ENCODE data around the gene RASA2.
"Not testable (repeated sequence)": the region's sequence is repeated elsewhere in the genome, so short reads cannot be mapped to it uniquely, and the experiment has no call there.

RASA2 gene

DNA sequence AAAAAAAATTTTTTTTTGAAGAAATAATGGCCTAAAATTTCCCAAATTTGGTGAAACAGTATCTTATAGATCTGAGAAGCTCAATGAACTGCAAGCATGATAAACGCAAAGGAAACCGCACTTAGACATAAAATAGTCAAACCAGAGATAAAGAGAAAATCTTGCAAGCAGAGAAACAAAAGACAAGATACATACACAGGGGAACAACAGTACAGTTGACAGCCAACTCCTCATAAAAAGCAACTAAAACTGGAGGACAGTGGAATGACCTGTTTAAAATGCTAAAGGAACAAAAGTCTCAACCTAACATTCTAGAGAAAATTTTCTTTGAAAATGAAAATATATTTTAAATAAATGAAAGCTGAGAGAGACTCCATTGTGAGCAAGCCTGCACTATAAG lies 107.5 kb downstream of the RASA2 start:
- no peak for DNase-seq

DNA sequence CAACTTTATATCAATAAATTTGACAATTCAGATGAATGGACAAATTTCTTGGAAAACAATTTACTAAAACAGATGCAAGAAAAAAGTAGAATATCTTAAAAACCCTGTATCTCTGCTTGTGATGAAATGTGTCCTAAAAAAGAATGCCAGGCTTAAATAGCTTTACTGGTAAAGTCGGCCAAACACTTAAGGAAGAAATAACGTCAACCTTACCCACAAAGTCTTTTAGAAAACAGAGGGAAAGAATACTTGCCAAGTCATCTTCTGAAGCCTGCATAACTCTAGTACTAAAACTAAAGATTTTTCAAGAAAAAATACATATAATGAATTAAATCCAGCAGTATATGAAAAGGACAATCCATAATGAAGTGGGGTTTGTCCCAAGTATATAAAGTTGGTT lies 111.1 kb downstream of the RASA2 start:
- no peak for DNase-seq

- DNase-seq, result no peak
Measured at GRCh38 chr3:141600331-141600730, 113.5 kb downstream of the RASA2 start.

DNA sequence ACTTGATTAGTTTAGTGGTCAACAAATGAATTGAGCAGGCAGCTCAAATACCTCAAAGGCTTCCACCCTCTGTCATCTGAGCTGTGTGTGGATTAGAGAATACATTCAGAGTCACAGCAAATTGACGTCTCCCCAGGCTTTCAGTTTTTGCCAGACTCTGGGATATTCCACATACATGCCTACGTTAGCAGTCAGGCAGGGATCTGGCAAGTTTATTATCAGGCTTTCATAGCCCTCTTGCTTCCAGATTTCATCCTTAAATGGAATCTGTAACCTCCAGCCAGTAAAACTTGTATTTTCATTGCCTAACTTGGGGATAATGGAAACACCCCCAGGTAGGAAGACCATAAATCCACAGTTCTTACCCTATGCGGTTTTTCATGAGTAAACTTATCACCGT lies 115.9 kb downstream of the RASA2 start:
- no peak for DNase-seq

- DNase-seq, result no peak
Measured at GRCh38 chr3:141603473-141604035, 116.7 kb downstream of the RASA2 start.

DNA sequence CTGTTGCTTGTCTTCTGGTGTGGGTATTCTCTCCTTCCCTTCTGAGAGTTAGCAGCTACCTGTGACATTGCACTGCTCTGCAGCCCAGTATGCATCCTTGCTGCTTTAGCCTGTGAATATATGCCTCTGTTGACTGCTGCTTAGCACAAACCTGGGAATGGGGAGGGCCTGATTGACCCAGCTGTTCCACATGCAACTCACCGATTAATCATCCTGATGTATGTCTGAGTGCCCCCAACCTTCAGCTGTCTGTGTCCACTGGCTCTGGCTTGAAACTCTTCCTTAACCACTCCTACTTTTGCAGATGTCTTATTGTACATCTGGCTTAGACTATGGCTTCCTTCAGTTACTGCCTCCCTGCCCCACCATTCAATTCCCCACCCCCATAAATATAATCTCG lies 119.1 kb downstream of the RASA2 start:
- no peak for DNase-seq

DNA sequence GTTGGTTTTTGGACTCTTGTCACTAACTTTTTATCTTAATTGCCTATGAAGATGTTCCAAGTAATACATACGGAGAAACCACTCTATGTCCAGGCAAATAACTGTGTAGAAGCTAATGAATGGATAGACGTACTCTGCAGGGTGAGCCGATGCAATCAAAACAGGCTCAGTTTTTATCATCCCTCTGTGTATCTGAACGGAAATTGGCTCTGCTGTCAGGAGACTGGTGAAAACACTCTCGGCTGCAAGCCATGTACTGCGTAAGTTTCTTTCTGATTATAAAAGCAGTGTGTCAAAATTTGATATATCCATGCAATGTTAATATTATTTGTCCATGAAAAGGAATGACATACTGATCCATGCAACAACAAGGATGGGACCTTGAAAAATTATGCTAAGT lies 121.6 kb downstream of the RASA2 start:
- no peak for DNase-seq

GRCh38 chr3:141610939-141611338 lies 124.1 kb downstream of the RASA2 start:
- peak in 1 of 3 experiments; percentile 21 for DNase-seq

DNA sequence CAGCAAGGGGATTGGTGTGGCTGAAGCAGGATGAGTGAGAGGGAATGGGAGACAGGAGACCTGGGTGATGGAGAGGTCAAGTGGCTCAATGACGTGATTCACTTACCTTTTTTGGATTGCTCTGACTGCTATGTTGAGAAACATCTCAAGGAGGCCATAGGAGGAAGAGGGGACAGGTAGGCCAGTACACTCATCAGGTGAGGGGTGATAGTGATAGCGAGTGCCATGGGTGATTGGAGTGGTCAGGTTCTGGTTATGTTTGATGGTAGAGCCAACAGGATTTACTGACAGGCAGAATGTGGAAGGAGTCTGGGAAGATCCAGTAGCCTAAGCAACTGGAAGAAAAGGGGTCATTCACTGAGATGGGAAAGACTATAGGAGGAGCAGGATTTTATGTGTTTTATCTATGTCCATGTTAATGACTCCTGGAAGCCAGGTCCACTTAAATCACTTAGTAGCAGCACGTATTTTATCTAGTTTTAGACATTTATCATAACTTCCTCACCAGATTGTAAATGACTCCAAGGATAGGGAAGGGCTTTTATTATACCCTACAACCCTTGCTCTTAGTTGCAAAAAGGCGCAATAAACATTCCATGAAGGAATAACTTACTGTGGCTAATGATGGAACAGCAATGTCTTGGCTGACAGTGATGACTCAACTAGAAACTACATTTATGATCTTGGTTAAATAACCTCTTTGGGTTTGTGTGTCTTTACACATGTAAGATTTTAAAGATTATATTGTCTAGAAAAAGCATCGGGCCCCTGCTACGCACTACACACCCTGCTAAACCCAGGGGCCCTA lies 131.5 kb downstream of the RASA2 start:
- no peak for DNase-seq

DNA sequence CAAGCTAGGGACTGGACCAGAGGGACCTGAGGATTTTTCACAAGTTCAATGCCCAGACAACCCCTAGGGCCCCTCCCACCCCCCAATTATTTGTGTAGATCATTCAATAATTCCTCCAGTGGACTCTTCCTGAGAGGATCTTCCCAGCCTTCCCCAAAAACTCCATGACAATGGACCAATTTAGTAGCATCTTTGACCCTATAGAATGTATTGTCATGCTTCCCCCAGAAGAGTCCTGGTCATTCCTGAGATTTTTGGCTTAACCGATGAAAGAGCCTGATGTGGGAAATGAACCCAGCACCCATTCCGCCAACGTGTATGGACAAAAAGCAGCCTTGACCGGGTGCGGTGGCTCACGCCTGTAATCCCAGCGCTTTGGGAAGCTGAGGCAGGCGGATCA lies 132.1 kb downstream of the RASA2 start:
- no peak for DNase-seq

- no peak for DNase-seq
Measured at GRCh38 chr3:141619450-141619849, 132.6 kb downstream of the RASA2 start.

GRCh38 chr3:141623691-141624090 lies 136.9 kb downstream of the RASA2 start:
- DNase-seq, result no peak

- DNase-seq, result no peak
Measured at GRCh38 chr3:141625506-141625905, 138.7 kb downstream of the RASA2 start.

DNA sequence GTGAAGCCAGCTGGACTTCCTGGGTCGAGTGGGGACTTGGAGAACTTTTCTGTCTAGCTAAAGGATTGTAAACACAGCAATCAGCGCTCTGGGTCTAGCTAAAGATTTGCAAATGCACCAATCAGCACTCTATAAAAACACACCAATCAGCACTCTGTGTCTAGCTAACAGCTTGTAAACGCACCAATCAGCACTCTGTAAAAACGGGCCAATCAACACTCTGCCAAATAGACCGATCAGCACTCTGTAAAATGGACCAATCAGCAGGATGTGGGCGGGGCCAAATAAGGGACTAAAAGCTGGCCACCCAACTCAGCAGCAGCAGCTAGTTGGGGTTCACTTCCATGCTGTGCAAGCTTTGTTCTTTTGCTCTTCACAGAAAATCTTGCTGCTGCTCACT lies 141.5 kb downstream of the RASA2 start:
- not testable (repeated sequence) for DNase-seq

DNA sequence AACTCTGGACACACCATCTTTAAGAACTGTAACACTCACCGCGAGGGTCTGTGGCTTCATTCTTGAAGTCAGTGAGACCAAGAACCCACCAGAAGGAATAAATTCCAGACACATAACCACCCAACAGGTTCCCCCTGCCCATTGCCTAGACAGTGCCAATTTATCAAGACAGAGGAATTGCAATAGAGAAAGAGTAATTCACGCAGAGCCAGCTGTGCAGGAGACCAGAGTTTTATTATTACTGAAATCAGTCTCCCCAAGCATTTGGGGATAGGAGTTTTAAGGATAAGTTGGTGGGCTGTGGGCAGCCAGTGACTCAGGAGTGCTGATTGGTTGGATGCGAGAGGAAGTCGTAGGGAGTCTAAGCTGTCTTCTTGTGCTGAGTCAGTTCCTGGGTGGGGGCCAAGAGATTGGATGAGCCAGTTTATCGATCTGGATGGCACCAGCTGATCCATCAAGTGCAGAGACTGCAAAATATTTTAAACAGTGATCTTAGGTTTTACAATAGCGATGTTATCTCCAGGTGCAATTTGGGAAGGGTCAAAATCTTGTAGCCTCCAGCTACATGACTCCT lies 142.1 kb downstream of the RASA2 start:
- DNase-seq, result not testable (repeated sequence)

GRCh38 chr3:141629976-141630375 lies 143.1 kb downstream of the RASA2 start:
- no peak for DNase-seq

- no peak for DNase-seq
Measured at GRCh38 chr3:141632779-141633374, 146.1 kb downstream of the RASA2 start.

DNA sequence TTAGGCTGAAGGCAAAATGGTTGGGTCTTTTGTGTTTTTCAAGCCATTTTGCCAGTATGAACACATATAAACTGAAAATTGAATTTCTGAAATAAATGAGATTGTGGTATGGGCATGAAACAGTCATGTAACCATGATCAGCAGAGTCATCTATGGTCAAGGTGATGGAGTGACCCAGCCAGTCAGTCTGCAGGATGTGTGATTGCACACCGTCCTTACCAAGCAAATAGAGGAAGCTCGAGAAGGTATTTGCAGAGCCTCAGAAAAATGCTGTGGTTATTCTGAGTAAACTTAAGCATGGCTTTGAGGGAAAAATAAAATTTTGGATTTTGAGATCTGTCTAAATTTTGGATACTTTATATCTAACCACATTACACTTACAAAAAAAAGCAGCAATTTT lies 155.4 kb downstream of the RASA2 start:
- DNase-seq, result no peak

- no peak for DNase-seq
Measured at GRCh38 chr3:141643391-141643790, 156.6 kb downstream of the RASA2 start.

- no peak for DNase-seq
Measured at GRCh38 chr3:141643796-141644195, 157.0 kb downstream of the RASA2 start.

- peak in 2 of 3 experiments; percentile 11 to 17 for DNase-seq
Measured at GRCh38 chr3:141644931-141645330, 158.1 kb downstream of the RASA2 start.

- DNase-seq, result peak; percentile 9 to 38 (median 13)
Measured at GRCh38 chr3:141646760-141647561, 160.1 kb downstream of the RASA2 start.

DNA sequence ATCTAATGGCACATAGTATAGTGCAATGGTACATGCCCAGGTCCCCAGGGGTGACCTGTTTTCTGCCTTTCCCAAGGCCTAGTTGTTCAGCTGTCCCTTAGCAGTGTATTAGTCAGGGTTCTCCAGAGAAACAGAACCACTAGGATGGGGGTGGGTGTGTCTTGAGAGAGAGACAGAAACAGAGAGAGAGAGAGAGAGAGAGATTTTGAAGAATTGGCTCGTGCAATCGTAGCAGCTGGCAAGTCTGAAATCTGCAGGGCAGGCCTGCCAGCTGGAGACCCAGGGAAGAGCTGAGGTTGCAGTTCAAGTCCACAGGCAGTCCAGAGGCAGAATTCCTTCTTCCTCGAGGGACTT lies 160.7 kb downstream of the RASA2 start:
- DNase-seq, result no peak
